ENCODE measurements around the gene KRT75.
"Not testable (repeated sequence)": the region's sequence is repeated elsewhere in the genome, so short reads cannot be mapped to it uniquely, and the experiment has no call there.

Gene KRT75

GRCh38 chr12:52434081-52434733 is at the start of gene KRT75:
TSS of gene KRT75 (minus strand) at chr12:52434371. CDS start at chr12:52434304, 67 bp downstream.
- no peak for DNase-seq

GRCh38 chr12:52480073-52480472 is 45.9 kb upstream of the KRT75 start:
- no peak for DNase-seq

GRCh38 chr12:52477651-52478050 is 43.5 kb upstream of the KRT75 start:
- no peak for DNase-seq

GRCh38 chr12:52474212-52474611 is 40.0 kb upstream of the KRT75 start:
- DNase-seq: no peak

GRCh38 chr12:52473768-52474167 is 39.6 kb upstream of the KRT75 start, which contains the start of gene KRT6C:
TSS of gene KRT6C (minus strand) at chr12:52473805. CDS start at chr12:52473737, 68 bp downstream.
- no peak for DNase-seq

- DNase-seq: no peak
These were observed 35.7 kb upstream of the KRT75 start for GRCh38 chr12:52469853-52470252.

- DNase-seq: no peak
These were observed 30.7 kb upstream of the KRT75 start for GRCh38 chr12:52464897-52465296.

- no peak for DNase-seq
These were observed 27.5 kb upstream of the KRT75 start for GRCh38 chr12:52461693-52462092.

- no peak for DNase-seq
These were observed 24.7 kb upstream of the KRT75 start for GRCh38 chr12:52458861-52459260.

- no peak for DNase-seq
These were observed 21.6 kb upstream of the KRT75 start for GRCh38 chr12:52455821-52456220.

- no peak for DNase-seq
These were observed 20.4 kb upstream of the KRT75 start for GRCh38 chr12:52454411-52455201.

- no peak for DNase-seq
These were observed 17.9 kb upstream of the KRT75 start, which contains the start of gene KRT6B for GRCh38 chr12:52452101-52452500. TSS of gene KRT6B (minus strand) at chr12:52452146. CDS start at chr12:52452078, 68 bp downstream.

- no peak for DNase-seq
These were observed 14.1 kb upstream of the KRT75 start for GRCh38 chr12:52448228-52448627.

GRCh38 chr12:52447196-52447595 is 13.0 kb upstream of the KRT75 start:
- not testable (repeated sequence) for DNase-seq

- no peak for DNase-seq
These were observed 12.3 kb upstream of the KRT75 start for GRCh38 chr12:52446367-52447045.

GRCh38 chr12:52445876-52446275 is 11.7 kb upstream of the KRT75 start:
- DNase-seq: no peak

GRCh38 chr12:52444647-52445595 is 10.8 kb upstream of the KRT75 start:
- DNase-seq: no peak

GRCh38 chr12:52443966-52444365 is 9.8 kb upstream of the KRT75 start:
- DNase-seq: no peak

GRCh38 chr12:52442600-52443061 is 8.5 kb upstream of the KRT75 start:
- DNase-seq: no peak

GRCh38 chr12:52441320-52441911 is 7.2 kb upstream of the KRT75 start:
- DNase-seq: no peak

- DNase-seq: no peak
These were observed 6.7 kb upstream of the KRT75 start for GRCh38 chr12:52440821-52441319.

- no peak for DNase-seq
These were observed 5.7 kb upstream of the KRT75 start for GRCh38 chr12:52439845-52440244.
